GM19238 (cell line): ENCODE measurements around the gene KATNB1.
"Not testable (repeated sequence)": the region's sequence is repeated elsewhere in the genome, so short reads cannot be mapped to it uniquely, and the experiment has no call there.

Experiments used
- DNase-seq: peaks from one replicate; pipeline ENCODE4 v3.0.0; 2011; ENCODE audit warnings: low spot score; ENCODE audit not compliant: insufficient read length

The KATNB1 gene

DNA sequence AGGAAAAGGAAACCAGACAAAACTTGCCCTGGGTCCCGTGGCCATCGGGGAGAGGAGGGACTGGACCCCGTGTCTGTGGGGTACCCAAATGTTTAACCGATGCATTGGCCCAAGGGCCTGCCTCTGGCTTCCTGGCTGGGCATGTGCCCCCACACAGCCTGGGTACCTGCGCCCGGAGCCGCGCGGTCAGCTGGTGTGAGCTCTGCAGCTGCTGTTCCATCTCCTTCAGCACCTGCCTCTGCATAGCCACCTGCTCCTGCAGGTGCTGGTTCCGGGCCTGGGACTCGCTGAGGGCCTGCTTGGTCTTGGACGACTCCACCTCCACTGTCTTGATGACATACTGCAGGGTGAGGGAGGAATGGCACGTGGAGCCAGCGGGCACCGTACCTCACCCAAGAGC, 34.8 kb downstream of the KATNB1 start:
- no peak for DNase-seq

DNA sequence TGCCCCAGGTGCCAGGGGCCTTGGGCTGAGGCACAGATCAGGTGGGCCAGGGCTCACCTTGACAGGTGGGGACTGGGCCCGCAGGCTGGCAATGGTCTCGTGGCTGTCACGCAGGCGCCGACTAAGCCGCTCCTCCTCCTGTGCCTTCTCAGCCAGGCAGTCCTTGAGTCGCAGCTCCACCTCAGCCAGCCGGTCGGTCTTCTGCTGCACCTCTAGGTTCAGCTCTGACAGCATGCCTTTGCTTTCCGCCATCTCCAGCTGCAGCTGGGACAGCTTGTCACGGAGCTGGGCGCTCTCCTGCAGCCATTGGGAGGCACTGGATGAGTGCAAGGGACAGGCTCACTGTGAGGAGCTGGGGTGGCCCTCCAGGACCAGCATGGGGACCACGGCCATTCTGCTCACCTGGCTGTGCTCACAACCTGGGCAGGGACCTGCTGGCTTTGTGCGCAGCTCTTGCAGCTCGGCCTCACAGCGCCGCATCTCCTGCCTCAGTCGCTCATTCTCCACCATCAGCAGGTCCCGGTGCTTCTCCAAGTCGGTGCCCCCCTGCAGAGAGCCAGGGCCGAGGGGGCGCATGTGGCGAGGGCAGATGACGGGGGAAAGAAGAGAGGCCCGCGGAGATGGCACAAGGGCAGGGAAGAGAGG, 35.7 kb downstream of the KATNB1 start:
- no peak for DNase-seq

DNA sequence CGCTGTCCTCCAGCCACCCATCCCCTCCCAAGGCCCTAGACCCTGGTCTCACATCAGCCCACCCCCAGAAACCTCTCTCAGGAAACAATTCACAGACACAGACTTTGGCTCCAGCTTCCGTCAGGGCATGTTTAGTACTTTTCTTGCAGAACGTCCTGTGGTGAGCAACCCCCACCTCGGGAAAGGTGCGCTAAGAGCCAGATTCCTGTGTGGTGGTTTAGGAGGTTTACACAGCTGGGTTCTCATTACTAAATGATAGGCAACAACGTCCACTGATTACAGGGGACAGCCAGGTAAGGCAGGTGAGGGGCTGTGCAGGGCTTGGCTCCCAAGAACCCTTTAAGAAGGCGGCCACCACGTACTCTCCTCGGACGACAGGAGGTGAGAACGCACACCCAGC, 37.4 kb downstream of the KATNB1 start:
- DNase-seq = no peak

DNA sequence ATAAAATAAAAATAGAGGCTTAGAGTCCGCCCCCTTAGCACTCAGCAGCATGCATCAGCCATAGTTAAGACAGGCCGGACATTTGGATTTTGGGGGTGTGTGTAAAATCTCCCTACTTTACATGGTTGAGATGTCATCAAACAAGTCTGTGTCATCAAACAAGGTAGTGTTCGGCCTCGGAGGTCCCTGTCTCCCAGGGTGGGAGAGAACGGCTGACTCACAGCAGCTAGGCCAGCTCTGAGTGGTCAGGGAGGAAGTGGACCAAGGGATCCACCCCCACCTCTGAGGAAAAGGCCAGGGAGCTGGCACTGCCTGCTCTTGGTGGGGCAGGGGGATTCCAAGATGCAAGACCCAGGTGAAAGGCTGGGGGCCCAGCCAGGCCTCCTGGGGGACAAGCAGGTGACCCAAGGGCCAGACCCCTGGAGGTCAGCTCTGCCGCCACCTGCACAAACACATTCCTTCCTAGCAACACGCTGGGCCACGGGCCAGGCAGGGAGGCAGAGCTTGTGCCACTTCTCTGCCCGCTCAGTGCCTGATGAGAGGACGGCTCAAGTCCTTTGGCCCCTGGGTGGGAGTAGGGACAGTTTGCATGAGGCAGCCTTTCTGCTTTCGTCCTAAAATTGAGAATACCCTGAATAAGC, 38.2 kb downstream of the KATNB1 start:
- no peak for DNase-seq

DNA sequence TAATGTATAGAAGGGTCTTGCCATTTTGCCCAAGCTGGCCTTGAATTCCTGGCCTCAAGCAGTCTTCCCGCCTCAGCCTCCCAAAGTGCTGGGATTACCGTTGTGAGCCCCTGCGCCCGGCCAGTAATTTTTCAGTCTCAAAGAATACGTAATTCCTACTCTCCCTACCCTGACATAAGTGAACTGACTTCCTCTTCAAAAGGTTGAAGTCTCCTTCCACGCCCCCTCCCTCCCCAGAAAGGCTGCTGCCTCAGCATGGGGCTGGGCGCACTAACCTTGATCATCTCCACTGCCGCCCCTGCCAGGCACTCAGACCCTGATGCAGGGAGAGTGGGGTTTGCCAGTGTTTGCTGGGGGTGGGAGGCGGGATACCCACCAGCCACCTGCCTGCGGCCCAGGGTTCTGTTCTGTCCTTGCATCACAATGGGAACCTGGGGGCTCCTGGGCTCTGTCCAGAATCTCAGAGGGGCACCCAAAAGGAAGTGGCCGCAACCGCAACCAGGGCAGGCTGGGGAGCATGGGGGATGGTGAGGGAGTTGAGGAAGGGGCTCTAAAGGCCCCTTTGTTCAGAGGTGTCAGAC, 39.2 kb downstream of the KATNB1 start:
- DNase-seq = no peak

DNA sequence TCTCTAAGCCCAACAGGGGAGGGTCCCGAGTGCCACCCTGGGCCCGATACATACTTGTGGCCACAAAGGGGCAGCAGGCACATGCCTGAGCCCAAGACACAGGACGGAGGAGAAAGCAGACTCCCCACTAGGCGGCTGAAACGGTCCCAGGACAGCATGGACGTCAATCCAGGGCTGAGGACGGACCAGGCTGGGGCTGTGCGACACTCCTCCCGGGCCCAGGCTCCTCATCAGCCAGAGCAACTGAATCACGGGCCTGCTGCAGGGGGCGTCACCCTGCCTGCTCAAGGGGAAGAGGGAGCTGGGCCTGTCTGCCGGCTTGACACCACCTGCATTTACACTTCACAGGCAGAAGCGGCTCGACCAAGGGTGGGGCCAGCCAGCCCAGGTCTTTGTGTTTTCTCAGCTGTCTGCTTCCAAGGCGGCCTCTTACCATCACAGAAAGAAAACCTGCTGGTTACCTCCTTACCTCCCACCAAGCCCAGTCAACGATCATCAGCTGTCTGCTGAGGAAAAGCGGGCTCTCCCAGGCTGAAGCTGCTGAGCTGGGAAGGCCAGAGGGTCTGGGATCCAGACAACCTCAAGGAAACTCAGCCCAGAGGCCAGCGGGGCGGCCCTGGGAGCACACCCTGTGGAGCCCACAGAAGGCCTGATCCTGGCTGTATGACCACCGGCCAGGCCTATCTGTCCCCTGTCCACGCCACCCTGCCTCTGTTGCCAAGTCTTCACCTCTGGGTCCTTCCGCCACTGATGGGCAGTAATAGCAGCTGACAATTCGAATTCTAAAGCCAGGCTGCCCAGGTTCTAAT, 40.3 kb downstream of the KATNB1 start:
- no peak for DNase-seq

DNA sequence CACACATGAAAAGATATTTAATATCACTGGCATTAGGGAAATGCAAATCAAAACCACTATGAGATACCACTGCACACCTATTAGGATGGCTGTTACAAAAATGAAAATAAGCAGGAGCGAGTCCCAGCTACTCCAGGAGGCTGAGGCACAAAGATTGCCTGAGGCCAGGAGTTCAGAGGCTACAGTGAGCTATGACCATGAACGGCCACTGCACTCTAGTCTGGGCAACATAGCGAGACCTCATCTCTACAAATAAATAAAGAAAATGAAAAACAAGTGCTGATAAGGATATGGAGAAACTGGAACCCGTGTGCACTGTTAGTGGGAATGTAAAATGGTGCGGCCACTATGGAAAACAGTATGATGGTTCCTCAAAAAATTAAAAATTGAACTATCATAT, 43.1 kb downstream of the KATNB1 start:
- DNase-seq = no peak

DNA sequence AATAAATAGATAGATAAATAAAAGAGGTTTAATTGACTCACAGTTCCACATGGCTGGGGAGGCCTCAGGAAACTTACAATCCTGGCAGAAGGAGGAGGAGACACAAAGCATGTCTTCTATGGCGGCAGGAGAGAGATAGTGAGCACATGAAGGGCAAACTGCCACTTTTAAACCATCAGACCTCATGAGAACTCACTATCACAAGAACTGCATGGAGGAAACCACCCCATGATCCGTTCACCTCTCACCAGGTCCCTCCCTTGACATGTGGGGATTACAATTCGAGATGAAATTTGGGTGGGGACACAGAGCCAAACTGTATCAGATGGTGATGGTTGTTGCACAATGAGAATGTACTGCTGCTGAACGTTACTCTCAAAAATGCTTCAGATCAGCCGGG, 44.3 kb downstream of the KATNB1 start:
- DNase-seq = not testable (repeated sequence)

DNA sequence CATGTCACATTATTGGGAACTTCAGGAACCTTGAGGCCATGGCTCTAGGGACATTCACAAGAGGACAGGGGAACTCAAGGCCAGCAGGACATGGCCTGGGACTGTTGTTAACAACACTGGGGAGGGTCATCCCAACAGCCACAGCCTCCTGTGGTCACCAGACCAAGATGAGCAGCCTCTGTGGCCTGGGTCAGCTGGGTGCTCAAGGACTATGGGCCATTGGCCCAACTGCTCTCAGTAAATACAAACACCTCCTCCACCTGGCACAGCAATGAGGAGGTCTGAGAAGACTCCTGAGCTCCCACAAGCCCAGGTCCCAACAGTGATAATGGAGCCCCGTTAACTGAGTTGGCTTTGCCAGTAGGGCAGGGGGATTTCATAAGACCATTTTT, 45.8 kb downstream of the KATNB1 start:
- no peak for DNase-seq

DNA sequence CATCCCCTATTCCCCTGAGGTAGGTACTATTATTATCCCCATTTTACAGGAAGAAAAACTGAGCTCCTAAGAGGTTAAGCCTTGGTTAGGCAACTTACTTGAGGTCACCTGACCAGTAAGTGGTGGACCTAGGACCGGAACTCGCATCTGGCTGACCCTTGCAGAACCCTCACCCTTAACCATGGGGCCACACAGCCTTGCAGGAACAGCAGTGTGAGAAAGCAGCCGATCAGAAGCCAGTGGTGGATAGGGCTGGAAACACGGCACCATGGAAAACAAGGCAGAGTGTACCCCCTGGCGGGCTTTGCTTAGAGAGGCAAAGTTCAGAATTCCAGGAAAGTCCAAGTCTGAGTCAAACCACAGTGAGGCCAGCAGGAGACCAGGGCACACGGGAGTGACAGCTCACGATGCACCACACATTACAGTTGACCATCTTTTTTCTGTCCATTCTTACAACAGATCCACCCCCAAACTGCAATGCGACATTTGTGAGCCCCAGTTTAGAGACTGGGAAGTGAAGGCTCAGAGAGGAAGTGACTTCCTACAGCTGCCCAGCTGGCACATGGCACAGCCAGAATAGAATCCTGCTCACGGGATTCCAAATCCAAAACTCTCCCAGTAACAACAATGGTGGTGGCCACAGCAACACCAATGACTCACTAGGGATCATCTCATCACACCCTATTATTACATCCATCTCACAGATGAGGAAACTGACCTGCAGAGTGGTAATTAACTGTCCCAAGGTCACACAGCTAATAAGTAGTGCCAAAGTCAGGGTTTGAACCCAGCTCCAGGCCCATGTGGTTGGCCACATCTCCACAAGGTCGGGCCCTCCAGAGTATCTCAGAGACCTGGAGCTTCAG, 46.4 kb downstream of the KATNB1 start:
- no peak for DNase-seq

DNA sequence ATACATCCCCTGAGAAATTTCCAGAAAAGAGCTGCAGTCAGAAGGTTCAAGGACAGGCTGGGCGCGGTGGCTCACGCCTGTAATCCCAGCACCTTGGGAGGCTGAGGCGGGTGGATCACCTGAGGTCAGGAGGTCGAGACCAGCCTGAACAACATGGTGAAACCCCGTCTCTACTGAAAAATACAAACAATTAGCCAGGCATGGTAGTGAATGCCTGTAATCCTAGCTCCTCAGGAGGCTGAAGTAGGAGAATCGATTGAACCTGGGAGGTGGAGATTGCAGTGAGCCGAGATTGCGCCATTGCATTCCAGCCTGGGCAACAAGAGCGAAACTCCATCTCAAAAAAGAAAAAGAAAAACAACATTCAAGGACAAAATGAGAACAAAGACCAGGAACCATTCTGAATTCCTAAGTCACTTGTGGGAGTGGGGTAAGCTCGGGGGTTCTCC, 47.1 kb downstream of the KATNB1 start:
- DNase-seq = not testable (repeated sequence)

DNA sequence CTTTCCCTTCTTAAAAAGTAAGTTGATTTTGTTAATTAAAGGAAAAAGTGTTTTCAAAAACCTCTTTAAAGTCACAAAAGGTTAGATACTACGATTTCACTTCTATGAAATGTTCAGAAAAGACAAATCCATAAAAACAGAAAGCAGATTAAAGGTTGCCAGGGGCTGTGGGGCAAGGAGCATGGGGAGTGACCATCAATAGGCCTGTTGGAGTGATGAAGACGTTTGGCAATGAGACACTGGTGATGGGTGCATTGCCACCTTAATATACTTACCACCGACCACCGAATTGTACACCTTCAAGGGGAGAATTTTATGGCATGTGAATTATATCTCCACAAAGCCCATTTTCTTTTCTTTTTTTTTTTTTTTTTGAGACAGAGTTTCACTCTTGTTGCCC, 47.5 kb downstream of the KATNB1 start:
- no peak for DNase-seq

DNA sequence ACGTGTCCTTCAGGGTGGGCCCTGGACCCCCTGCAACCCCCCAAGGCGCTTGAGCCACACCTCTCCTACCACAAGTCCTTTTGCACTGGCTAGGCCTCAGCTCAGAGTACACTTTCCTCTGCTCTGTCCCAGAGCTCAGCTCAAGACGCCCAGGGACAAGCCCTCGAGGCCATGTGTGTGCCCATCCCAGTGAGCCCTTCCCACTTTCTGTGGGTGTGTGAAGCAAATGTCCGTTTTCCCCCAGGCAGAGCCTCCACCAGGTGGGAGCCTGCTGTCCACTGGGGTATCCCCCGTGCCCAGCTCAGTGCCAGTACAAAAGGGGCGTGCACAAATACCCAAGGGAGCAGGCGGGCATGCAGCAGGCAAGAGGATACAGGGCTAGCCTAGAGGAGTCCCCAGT, 48.3 kb downstream of the KATNB1 start:
- DNase-seq = no peak

DNA sequence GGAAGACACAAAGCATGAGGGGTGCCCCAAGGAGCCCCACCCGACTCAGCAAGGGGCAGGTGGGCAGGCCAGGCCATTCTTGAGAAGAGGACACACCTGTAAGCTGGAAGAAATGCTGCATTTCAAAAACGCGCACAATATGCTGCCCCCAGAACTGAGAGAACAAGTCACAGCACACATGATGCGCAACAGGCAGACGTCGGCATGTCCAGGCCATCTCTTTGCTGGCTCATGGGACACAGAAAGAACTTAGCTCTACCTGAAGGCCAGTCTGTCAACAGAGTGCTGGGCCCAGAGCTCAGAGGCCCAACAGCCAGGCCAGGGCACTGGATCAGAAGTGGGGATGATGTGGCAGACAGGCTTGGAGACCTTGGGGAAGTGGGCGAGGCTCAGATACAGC, 48.8 kb downstream of the KATNB1 start:
- no peak for DNase-seq

DNA sequence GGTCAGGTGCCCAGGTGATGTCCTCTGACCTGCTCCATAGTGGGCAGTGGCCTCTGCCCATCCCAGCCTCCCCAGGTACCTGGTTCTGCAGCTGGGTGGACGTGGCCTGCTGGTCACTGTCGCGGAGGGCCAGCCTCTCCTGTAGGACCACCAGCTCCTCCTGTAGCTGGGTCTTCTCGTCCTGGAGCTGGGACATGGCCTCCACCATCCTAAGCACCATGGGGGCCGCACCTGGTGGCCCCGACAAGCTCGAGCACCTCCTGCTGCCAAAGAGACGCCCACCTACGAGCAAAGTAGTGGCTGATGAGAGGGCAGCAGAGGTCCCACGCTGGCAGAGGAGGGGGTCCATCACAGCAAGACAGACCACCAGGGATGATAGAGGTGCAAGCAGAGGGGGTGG, 49.8 kb downstream of the KATNB1 start:
- DNase-seq = no peak

DNA sequence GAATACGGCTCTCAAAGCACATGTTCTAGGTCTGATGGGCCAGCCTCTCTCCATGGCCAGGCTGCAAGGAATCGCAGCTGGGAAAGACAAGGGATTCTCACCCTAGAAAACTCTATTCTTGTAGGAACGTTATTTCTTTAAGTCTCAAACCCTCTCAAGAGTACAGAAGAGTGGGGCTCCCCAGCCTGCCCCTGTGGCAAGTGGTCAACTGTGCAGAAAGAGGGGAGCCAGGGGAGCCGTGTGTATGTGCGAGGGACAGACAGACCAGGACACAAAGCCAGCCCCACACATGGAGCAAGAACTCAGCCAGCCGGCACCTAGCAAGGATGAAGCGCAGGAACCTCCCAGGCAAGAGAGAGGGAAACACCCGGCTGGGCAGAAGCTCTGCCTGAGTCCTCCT, 50.4 kb downstream of the KATNB1 start:
- DNase-seq = no peak

DNA sequence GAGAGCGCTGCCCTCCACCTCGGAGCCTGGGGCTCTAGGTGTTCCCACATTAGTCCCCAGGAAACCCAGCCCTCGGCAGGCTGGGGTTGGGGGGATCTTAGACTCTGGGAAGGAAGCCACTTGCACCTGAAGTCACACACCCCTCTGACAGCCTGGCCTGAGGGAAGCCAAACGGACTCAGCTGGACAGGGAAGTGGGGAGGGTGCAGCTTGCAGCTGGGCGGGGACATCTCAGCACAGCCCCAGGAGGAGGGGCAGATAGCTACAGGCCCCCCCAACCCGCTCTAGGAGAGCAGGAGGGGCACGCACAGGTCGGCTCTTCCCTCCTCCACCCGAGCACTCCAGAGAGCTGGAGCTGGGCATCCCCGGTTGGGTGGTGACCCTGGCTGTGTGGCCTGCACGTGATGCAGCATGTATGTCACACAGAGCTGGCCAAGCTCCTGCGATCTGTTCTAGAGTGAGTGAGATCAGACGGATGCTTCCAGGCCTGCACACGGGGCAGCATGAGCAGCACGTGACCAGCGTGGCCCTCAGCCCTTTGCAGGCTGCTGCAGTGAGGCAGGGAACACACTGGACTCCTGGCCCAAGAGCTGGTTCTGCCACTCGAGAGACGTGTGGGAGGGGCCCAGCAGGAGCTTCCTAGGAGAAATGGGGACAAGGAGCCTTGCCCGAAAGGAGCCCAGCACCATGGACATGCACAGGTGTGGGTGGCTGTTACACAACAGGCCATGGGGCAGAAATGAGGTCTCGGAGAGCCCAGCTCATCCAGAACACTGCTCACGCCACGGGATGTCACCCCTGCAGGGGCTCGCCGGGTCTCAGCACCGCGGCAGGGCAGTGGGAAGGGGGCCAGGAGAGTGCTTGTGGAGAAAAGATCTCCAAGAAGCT, 51.3 kb downstream of the KATNB1 start:
- DNase-seq = no peak

DNA sequence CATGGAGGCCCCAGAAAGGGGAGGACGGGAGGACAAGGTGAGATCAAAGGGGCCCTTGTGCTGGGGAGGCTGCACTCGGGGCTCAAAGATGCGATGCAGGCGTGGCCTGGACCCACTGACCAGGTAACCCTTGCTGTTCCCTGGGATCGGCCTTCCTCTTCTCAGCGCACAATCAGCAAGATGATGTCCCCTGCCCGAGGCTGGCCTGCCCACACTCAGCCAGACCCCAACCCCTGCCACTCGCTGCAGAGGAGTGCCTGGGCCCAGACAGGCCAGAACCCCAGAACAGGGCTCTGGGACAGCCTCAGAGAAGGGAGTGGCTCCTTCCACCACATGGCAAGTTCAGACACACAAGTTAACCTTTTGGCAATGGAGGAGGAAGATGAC, 51.9 kb downstream of the KATNB1 start:
- DNase-seq = no peak

DNA sequence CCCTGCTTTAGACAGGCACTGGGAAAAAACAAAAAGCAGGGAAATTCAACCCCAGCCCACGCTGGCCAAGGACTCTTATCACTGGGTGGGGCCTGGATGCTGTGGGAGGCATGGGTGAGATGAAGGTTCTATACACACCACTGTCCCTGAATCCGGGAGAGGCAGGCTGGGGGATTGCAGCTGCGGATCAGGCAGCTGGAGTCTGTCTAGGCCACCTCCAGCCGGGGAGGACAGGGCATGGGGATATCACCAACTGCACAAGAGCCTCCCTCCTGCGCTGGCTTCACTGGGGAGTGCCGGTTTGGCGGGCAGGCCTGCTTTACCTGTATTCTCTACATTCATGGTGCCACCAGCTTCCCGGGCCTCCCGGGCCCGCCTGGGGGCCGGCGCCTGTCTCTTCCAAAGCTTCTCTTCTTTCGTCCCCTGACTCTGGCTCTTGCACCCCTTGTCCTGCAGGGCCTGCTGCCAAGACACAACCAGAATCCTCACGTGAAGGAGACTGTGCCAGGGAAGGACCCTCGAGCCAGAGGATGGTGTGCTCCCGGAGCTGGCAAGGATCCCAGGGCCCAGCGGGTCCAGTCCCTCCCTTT, 52.8 kb downstream of the KATNB1 start:
- DNase-seq = no peak

DNA sequence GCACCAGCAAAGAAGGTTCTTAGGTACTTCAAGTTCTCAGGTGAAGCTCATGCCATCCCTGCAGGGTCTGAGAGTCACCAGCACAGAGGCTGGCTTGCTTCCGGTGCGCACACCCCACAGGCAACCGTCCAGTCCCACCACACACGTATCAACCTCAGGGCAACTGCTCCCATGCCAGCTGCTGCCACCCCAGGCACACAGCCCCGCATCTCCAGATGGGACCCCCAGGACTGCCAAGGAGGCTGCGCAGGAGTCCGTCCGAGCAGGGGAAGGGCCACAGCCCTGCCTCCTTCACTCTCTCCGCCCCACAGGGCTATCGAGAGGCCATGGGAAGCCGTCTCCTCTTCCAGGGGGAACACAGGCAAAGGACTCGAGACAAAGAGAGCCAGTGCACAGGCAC, 53.4 kb downstream of the KATNB1 start:
- DNase-seq = no peak
